Measurements from ENCODE around the gene TMEM186. TPM values are rescaled to one million over a fixed set of nuclear protein-coding genes. Genes with fewer than 3 reads are reported as not detected.

Gene TMEM186
- total and polyA plus RNA-seq, 2 donors (not counting 1 experiment from before 2014, with no cell fraction given), result 5.8 to 16.7 TPM

GRCh38 chr16:8818504-8819270 lies 21.2 kb upstream of the TMEM186 start:
- CTCF ChIA-PET, result interaction anchor here (0.6 to 0.9 kb wide), 3 partner anchors 9 to 61 kb away, joined by 3 to 5 read pairs (median 3); no protein-coding TSS in a partner anchor
- H3K27ac ChIP-seq (ENCODE audit: low read length in 2 of 2), result no peak overlapping the region
- TF ChIP-seq CTCF (IDR thresholded peaks at IDR 0.05), result no peak
- no peaks in the 10 kb centered on the region for H3K9me3 ChIP-seq (ENCODE audit: control extremely low read depth in 1 of 3, control insufficient read depth in 2 of 3, insufficient read depth in 1 of 3, low read length in 2 of 3)
- Mint-ChIP-seq H3K4me3 (peak overlapping the region; percentile 27), H3K27me3 (no peaks in the 10 kb centered on the region), H3K9me3 (ENCODE audit: insufficient read depth) (no peaks in the 10 kb centered on the region), H3K4me1 (peaks cover 21% of the 10 kb centered on the region), H3K27ac (peak overlapping the region; percentile 57)
- H3K79me2 ChIP-seq (ENCODE audit: control insufficient read depth, insufficient read depth, low read length), result peaks cover 28% of the 10 kb centered on the region
- no peak overlapping the region for H2AFZ ChIP-seq (ENCODE audit: insufficient read depth, low read depth, low read length, poor library complexity, severe bottlenecking)
- ATAC-seq (ENCODE audit: low read depth) (peak; percentile 73), DNase-seq (peak; percentile 20)
- H3K4me1 ChIP-seq (ENCODE audit: control insufficient read depth in 2 of 2, insufficient read depth in 2 of 2, low read length in 2 of 2), result peaks cover 8% of the 10 kb centered on the region in 2 donors
- H3K27me3 ChIP-seq (replicated peaks in 1 of 4; ENCODE audit: control extremely low read depth in 1 of 4, control insufficient read depth in 3 of 4, insufficient read depth in 4 of 4, low read length in 3 of 4), result no peaks in the 10 kb centered on the region
- no peak overlapping the region for H3K4me3 ChIP-seq (ENCODE audit: control extremely low read depth in 1 of 5, extremely low read depth in 1 of 5, insufficient read depth in 1 of 5, low read depth in 2 of 5, low read length in 4 of 5)
- peaks cover 7 to 49% of the 10 kb centered on the region in 2 experiments for H3K36me3 ChIP-seq (replicated peaks in 1 of 2; ENCODE audit: control extremely low read depth in 1 of 2, control insufficient read depth in 1 of 2, extremely low read depth in 1 of 2, insufficient read depth in 2 of 2, low read length in 1 of 2)
- WGBS (ENCODE audit: insufficient coverage), result 49% methylated on average over 8 of the region's 10 CpGs
- no peak overlapping the region for H3K9ac ChIP-seq (ENCODE audit: low read length)
- H3K4me2 ChIP-seq (replicated peaks; ENCODE audit: low read depth, low read length, poor library complexity, severe bottlenecking), result no peak overlapping the region
- intact Hi-C loops (cut with micrococcal nuclease), result no loop called here
- no peaks in the 10 kb centered on the region for H4K20me1 ChIP-seq (ENCODE audit: control insufficient read depth, insufficient read depth, low read length, poor library complexity, severe bottlenecking)
- POLR2A ChIA-PET, result interaction anchor here (0.6 kb wide), 1 partner anchor 18 kb away, joined by 8 read pairs; no protein-coding TSS in a partner anchor

- Histone ChIP-seq H3K4me2 (replicated peaks; ENCODE audit: low read depth, low read length, poor library complexity, severe bottlenecking) (no peak overlapping the region), H3K9ac (ENCODE audit: low read length) (no peak overlapping the region), H3K4me1 (ENCODE audit: control insufficient read depth in 2 of 2, insufficient read depth in 2 of 2, low read length in 2 of 2) (peaks cover 8% of the 10 kb centered on the region in 2 donors), H3K9me3 (ENCODE audit: control extremely low read depth in 1 of 3, control insufficient read depth in 2 of 3, insufficient read depth in 1 of 3, low read length in 2 of 3) (no peaks in the 10 kb centered on the region), H3K27ac (ENCODE audit: low read length in 2 of 2) (no peak overlapping the region), H4K20me1 (ENCODE audit: control insufficient read depth, insufficient read depth, low read length, poor library complexity, severe bottlenecking) (no peaks in the 10 kb centered on the region), H3K4me3 (ENCODE audit: control extremely low read depth in 1 of 5, extremely low read depth in 1 of 5, insufficient read depth in 1 of 5, low read depth in 2 of 5, low read length in 4 of 5) (no peak overlapping the region), H3K79me2 (ENCODE audit: control insufficient read depth, insufficient read depth, low read length) (peaks cover 28% of the 10 kb centered on the region), H2AFZ (ENCODE audit: insufficient read depth, low read depth, low read length, poor library complexity, severe bottlenecking) (no peak overlapping the region), H3K27me3 (replicated peaks in 1 of 4; ENCODE audit: control extremely low read depth in 1 of 4, control insufficient read depth in 3 of 4, insufficient read depth in 4 of 4, low read length in 3 of 4) (no peaks in the 10 kb centered on the region), H3K36me3 (replicated peaks in 1 of 2; ENCODE audit: control extremely low read depth in 1 of 2, control insufficient read depth in 1 of 2, extremely low read depth in 1 of 2, insufficient read depth in 2 of 2, low read length in 1 of 2) (peaks cover 7 to 65% of the 10 kb centered on the region in 2 experiments)
- H3K27ac Mint-ChIP-seq, result no peak overlapping the region
- ATAC-seq (ENCODE audit: low read depth) (no peak), DNase-seq (no peak)
- intact Hi-C loops (cut with micrococcal nuclease), result no loop called here
- CTCF ChIA-PET, result interaction anchor here (0.5 to 1.4 kb wide), 4 partner anchors 63 to 119 kb away, joined by 3 read pairs; no protein-coding TSS in a partner anchor
- WGBS (ENCODE audit: insufficient coverage), result 59% methylated on average over 5 of the region's 6 CpGs
- H3K4me3 Mint-ChIP-seq, result no peak overlapping the region
- POLR2A ChIA-PET, result interaction anchor here (0.6 to 0.7 kb wide), 2 partner anchors 256 to 1963 kb away, joined by 3 to 7 read pairs; no protein-coding TSS in a partner anchor
- no peaks in the 10 kb centered on the region for H3K9me3 Mint-ChIP-seq (ENCODE audit: insufficient read depth)
- no peaks in the 10 kb centered on the region for H3K27me3 Mint-ChIP-seq
- TF ChIP-seq CTCF (IDR thresholded peaks at IDR 0.05), result no peak
- TF ChIP-seq EZH2 (IDR thresholded peaks at IDR 0.05; ENCODE audit: borderline replicate concordance, insufficient read depth, low read depth, low read length, poor library complexity, severe bottlenecking), result no peak
- H3K4me1 Mint-ChIP-seq, result peaks cover 18% of the 10 kb centered on the region
These were observed 19.7 kb upstream of the TMEM186 start for GRCh38 chr16:8816967-8817655.

Data from B cell (primary cell).